ENCODE results near the gene SLC44A3. TPM values are rescaled to one million over a fixed set of nuclear protein-coding genes. Genes with fewer than 3 reads are reported as not detected.

Gene SLC44A3
- total RNA-seq, 1 donor: 1.7 TPM

DNA sequence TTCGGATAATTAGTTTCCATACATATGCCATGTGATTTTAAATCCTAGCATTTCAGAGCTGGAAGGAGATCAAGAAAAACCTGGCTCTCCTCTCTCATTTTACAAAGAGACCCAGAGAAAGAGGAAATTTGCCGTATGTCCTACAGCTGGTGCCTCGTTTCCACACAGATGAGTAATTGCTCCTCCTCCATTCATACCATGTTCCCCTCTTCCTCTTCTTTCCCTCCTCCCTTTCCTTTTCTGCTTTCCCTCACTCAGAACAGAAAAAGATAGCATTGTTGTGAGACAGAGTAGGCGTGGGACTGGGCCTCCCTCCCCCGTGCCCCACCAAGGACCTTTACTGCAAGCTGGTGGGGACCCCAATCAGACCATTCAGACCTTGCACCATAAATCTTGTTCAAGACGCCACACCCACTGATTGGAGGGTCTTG is 13.7 kb upstream of the SLC44A3 start:
- peak overlapping the region; percentile 33 for H3K4me3 ChIP-seq (ENCODE audit: low read depth, low read length)
- DNase-seq (ENCODE audit: low read depth): peak; percentile 69
- TF ChIP-seq CTCF (IDR thresholded peaks at IDR 0.05; ENCODE audit: insufficient read depth, low read depth, low read length): no peak

DNA sequence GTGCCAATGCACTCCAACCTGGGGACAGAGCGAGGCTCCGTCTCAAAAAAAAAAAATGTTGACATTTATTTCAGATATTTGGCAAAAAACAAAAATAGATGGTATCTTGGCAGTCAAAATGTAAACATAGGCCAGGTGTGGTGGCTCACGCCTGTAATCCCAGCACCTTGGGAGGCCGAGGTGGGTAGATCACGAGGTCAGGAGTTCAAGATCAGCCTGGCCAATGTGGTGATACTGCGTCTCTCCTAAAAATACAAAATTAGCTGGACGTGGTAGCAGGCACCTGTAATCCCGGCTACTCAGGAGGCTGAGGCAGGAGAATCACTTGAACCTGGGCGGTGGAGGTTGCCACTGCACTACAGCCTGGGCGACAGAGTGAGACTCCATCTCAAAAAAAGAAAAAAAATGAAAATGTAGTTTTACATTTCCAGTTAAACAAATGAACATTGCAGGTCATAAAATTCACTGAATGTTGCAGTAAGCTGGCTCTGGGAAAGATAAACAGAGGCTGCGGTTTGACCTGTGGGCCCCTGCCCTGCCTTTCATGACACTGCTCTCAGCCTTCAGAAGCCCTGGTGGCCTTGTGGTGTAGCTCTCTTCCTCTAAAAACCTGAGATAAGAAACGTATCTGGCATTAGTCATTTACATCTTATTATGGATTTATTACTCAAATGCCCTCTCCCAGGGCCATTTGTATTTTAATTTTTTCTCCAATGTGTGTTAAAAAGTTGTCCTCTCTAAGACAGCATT is 12.2 kb upstream of the SLC44A3 start:
- H3K4me3 ChIP-seq (ENCODE audit: low read depth, low read length): no peak overlapping the region
- TF ChIP-seq CTCF (IDR thresholded peaks at IDR 0.05; ENCODE audit: insufficient read depth, low read depth, low read length): no peak
- DNase-seq (ENCODE audit: low read depth): peak; percentile 92

DNA sequence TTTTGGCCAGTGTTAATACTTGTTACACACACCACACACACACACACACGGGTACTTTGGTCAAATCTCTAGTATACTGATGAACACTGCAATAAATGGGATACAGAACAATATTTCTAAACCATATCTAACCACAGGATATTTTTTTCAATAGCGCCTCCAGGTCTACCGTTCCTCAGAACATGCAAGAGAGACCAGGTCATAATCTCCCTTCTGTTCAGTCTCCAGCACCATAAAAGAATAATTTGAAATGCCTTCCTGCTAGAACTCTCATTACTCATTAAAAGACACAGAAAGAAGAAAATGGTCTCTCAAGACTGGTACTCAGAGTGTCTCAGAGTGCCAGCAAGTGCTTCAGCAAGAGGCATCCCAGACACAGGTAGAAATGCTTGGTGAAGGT is 11.5 kb upstream of the SLC44A3 start:
- no peak overlapping the region for H3K4me3 ChIP-seq (ENCODE audit: low read depth, low read length)
- DNase-seq (ENCODE audit: low read depth): no peak
- no peak for TF ChIP-seq CTCF (IDR thresholded peaks at IDR 0.05; ENCODE audit: insufficient read depth, low read depth, low read length)

DNA sequence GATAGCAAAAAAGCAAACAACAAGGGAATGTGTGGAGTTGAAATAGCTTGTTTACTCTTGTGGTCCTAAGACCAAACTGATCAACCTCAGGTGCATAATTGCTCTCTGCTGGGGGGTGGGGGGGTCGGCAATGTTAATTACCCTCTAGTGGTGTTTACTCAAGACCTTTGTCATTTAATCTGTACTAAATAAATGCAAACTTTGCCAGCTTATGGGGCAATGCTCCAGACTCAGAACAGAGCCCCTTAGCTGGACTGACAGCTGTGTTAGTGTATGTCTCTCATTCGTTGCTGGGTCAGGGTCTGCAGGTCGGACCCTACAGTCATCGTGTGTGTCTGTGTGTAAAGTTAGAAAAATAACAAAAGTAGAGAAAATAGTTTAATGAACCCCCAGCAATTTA is 7.2 kb upstream of the SLC44A3 start:
- no peak overlapping the region for H3K4me3 ChIP-seq (ENCODE audit: low read depth, low read length)
- no peak for DNase-seq (ENCODE audit: low read depth)
- no peak for TF ChIP-seq CTCF (IDR thresholded peaks at IDR 0.05; ENCODE audit: insufficient read depth, low read depth, low read length)

DNA sequence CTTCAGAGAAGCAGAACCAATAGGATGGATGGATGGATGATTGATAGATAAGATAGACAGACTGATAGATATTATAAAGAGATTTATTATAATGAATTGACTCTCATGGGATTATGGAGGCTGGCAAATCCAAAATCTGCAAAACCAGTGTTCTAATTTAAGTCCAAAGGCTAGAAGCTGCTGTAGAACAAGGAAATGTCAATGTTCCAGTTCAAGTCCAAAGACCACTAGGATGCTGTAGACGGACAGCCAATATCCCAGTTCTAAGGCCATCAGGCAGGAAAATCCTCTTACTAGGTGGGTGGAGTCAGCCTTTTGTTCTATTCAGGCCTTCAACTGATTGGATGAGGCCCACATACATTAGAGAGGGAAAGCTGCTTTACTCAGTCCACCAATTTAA is 4.1 kb upstream of the SLC44A3 start:
- no peak for TF ChIP-seq CTCF (IDR thresholded peaks at IDR 0.05; ENCODE audit: insufficient read depth, low read depth, low read length)
- H3K4me3 ChIP-seq (ENCODE audit: low read depth, low read length): no peak overlapping the region
- DNase-seq (ENCODE audit: low read depth): no peak

- no peak overlapping the region for H3K4me3 ChIP-seq (ENCODE audit: low read depth, low read length)
- DNase-seq (ENCODE audit: low read depth): no peak
- TF ChIP-seq CTCF (IDR thresholded peaks at IDR 0.05; ENCODE audit: insufficient read depth, low read depth, low read length): no peak
These were observed 2.4 kb upstream of the SLC44A3 start for GRCh38 chr1:94817712-94818111.

Data from fibroblast of villous mesenchyme (primary cell).